HepG2 (cell line): ENCODE data around the gene CBLN3. TPM values are rescaled to one million over a fixed set of nuclear protein-coding genes. Genes with fewer than 3 reads are reported as not detected.

Source experiments
- ATAC-seq: fragments of 200-7000 bp; cut with Tn5 transposase; 3 replicates; pipeline ENCODE4 v1.9.1; 2020; ENCODE audit warnings: mild to moderate bottlenecking, moderate library complexity
- BruUV-seq: library from RNA; stranded (reverse); fragments of 400-500 nt; replicated peaks from 2 replicates; lab custom pipeline; 2021; lab: Mats Ljungman, UMichigan
- CTCF ChIA-PET: fragments of 300-600 bp; formaldehyde crosslinking; extraction: SDS; loops from one replicate; lab custom pipeline; 2021; ENCODE audit warnings: low total read pairs, inconsistent platforms, low intra/inter-chr PET ratio; lab: Yijun Ruan, JAX
- POLR2A ChIA-PET: fragments of 350-600 bp; sonication (Branson Sonifier 250); formaldehyde crosslinking; loops from one replicate; lab custom pipeline; 2020; ENCODE audit warnings: antibody characterized with exemption, inconsistent platforms; lab: Yijun Ruan, JAX
- DNase-seq: peaks from one replicate; pipeline ENCODE4 v3.0.0-alpha.2; 2015; ENCODE audit warnings: low spot score
- FAIRE-seq: peaks from 3 replicates; lab custom pipeline; 2011; peaks lifted over from hg19 to GRCh38; lab: Jason Lieb, UNC
- H2AFZ ChIP-seq: one replicate; pipeline ENCODE4 v1.6.1; 2011; ENCODE audit warnings: low read length, inconsistent platforms
- H3K27ac ChIP-seq: fragments of 300-600 bp; 3 replicates; pipeline ENCODE4 v1.8.0; 2011; ENCODE audit warnings: mixed run types, mild to moderate bottlenecking, mixed read lengths, low read length, inconsistent platforms; ENCODE audit not compliant: insufficient read depth; ENCODE audit errors: extremely low read length
- H3K27me3 ChIP-seq, 2 experiments: fragments of 200-600 bp in 1 of 2; 2 replicates in 1 of 2; 3 replicates in 1 of 2; pipeline versions ENCODE4 v1.6.0 to v1.8.0; 2011; ENCODE audit warnings: low read length in 2 of 2, mild to moderate bottlenecking in 2 of 2, moderate library complexity in 2 of 2, inconsistent platforms in 1 of 2; ENCODE audit not compliant: insufficient read depth in 2 of 2, control insufficient read depth in 1 of 2
- H3K36me3 ChIP-seq, 2 experiments: fragments of 200-600 bp in 1 of 2; replicated peaks in 1 of 2; 2 replicates in 1 of 2; 3 replicates in 1 of 2; pipeline versions ENCODE4 v1.5.1 to v1.8.0; 2011; ENCODE audit warnings: low read length in 2 of 2, inconsistent platforms in 1 of 2; ENCODE audit not compliant: insufficient read depth in 2 of 2, control insufficient read depth in 1 of 2
- H3K4me1 ChIP-seq: 2 replicates; pipeline ENCODE4 v1.5.1; 2012; ENCODE audit warnings: low read length, inconsistent platforms; ENCODE audit not compliant: insufficient read depth
- H3K4me2 ChIP-seq: 2 replicates; pipeline ENCODE4 v1.6.0; 2011; ENCODE audit warnings: low read depth, low read length, inconsistent platforms
- H3K4me3 ChIP-seq, 3 experiments: fragments of 200-600 bp in 1 of 3; sonication (generic), shearing (Covaris generic) in 1 of 3; replicated peaks in 1 of 3; 2 replicates each; pipeline ENCODE4 v1.5.1; 2011 to 2016; ENCODE audit warnings: low read length in 3 of 3, inconsistent platforms in 2 of 3, low read depth in 2 of 3, mild to moderate bottlenecking in 2 of 3, control low read depth in 1 of 3, mixed read lengths in 1 of 3; ENCODE audit not compliant: insufficient read depth in 1 of 3
- H3K79me2 ChIP-seq: one replicate; pipeline ENCODE4 v1.6.1; 2011; ENCODE audit warnings: low read length, inconsistent platforms; ENCODE audit not compliant: insufficient read depth
- H3K9ac ChIP-seq: 2 replicates; pipeline ENCODE4 v1.6.0; 2011; ENCODE audit warnings: mild to moderate bottlenecking, low read depth, low read length, inconsistent platforms; ENCODE audit not compliant: insufficient read depth
- H3K9me3 ChIP-seq: 2 replicates; pipeline ENCODE4 v1.5.1; 2012; ENCODE audit warnings: mild to moderate bottlenecking, low read length
- H4K20me1 ChIP-seq: 2 replicates; pipeline ENCODE4 v1.6.0; 2011; ENCODE audit warnings: inconsistent platforms, mild to moderate bottlenecking, low read length, moderate library complexity; ENCODE audit not compliant: insufficient read depth
- AHR ChIP-seq: IDR thresholded peaks from 2 replicates; pipeline ENCODE4 v1.6.1; 2018; ENCODE audit warnings: missing genetic modification reagents, missing compliant biosample characterization
- ASH2L ChIP-seq: fragments of 300-600, 200-600 bp; sonication (generic); IDR thresholded peaks from 2 replicates; pipeline ENCODE4 v1.7.0; 2017; ENCODE audit warnings: low read depth, mild to moderate bottlenecking, moderate library complexity, mixed read lengths, low read length; ENCODE audit not compliant: insufficient read length
- CENPX ChIP-seq: sonication (generic); formaldehyde crosslinking; IDR thresholded peaks from 2 replicates; pipeline ENCODE4 v1.9.0; 2021; ENCODE audit warnings: mild to moderate bottlenecking, missing genetic modification reagents, moderate library complexity
- FOXO1 ChIP-seq: sonication (generic); formaldehyde crosslinking; IDR thresholded peaks from 2 replicates; pipeline ENCODE4 v1.4.0; 2020; ENCODE audit warnings: missing genetic modification reagents
- HDAC2 ChIP-seq: sonication (generic); formaldehyde crosslinking; IDR thresholded peaks from 2 replicates; pipeline ENCODE4 v1.4.0; 2020; ENCODE audit warnings: missing genetic modification reagents
- JUN ChIP-seq: sonication (generic); formaldehyde crosslinking; IDR thresholded peaks from 2 replicates; pipeline ENCODE4 v1.4.0; 2020; ENCODE audit warnings: mild to moderate bottlenecking, missing genetic modification reagents
- KLF11 ChIP-seq: IDR thresholded peaks from 2 replicates; pipeline ENCODE4 v1.6.1; 2016; ENCODE audit warnings: missing compliant biosample characterization
- MIXL1 ChIP-seq: IDR thresholded peaks from 2 replicates; pipeline ENCODE4 v1.6.1; 2016
- PRPF4 ChIP-seq: fragments of 200-400 bp; formaldehyde crosslinking; IDR thresholded peaks from 2 replicates; pipeline ENCODE4 v1.6.1; 2016; ENCODE audit warnings: low read length, low read depth; ENCODE audit not compliant: poor library complexity, severe bottlenecking
- SALL2 ChIP-seq: sonication (generic); formaldehyde crosslinking; IDR thresholded peaks from 2 replicates; pipeline ENCODE4 v1.8.1; 2023; ENCODE audit warnings: mild to moderate bottlenecking, missing genetic modification reagents, inconsistent platforms
- U2AF2 ChIP-seq: fragments of 200-400 bp; formaldehyde crosslinking; IDR thresholded peaks from 2 replicates; pipeline ENCODE4 v1.6.1; 2017; ENCODE audit warnings: low read depth, mild to moderate bottlenecking, low read length
- ZBTB42 ChIP-seq: sonication (generic); formaldehyde crosslinking; IDR thresholded peaks from 2 replicates; pipeline ENCODE4 v1.5.0; 2020; ENCODE audit warnings: mild to moderate bottlenecking, missing genetic modification reagents
- ZNF17 ChIP-seq: sonication (generic); formaldehyde crosslinking; IDR thresholded peaks from 2 replicates; pipeline ENCODE4 v1.5.0; 2020; ENCODE audit warnings: mild to moderate bottlenecking, missing genetic modification reagents
- ZNF232 ChIP-seq: sonication (generic); formaldehyde crosslinking; IDR thresholded peaks from 2 replicates; pipeline ENCODE4 v1.4.0; 2020; ENCODE audit warnings: missing genetic modification reagents, borderline replicate concordance
- ZNF335 ChIP-seq: sonication (generic); formaldehyde crosslinking; IDR thresholded peaks from 2 replicates; pipeline ENCODE4 v1.4.0; 2020; ENCODE audit warnings: missing genetic modification reagents
- ZNF720 ChIP-seq: sonication (generic); formaldehyde crosslinking; IDR thresholded peaks from 2 replicates; pipeline ENCODE4 v1.4.0; 2020; ENCODE audit warnings: missing genetic modification reagents
- WGBS: methylation state at CpG from one replicate; pipeline ENCODE4 v1.1.6; 2017; ENCODE audit warnings: low lambda C conversion rate; 5-methylcytosine and 5-hydroxymethylcytosine counted together
- in situ Hi-C: cut with HindIII; loops from 2 replicates; pipeline ENCODE4 v1.10.0; 2017; ENCODE audit warnings: low pct_unique_long_range_greater_than_20kb; ENCODE audit not compliant: extremely low pct_ligation_motif_present
- intact Hi-C: fragments of 100-400 bp; cut with micrococcal nuclease; formaldehyde crosslinking; loops from one replicate; pipeline ENCODE4 v1.10.0; 2022; ENCODE audit not compliant: unreplicated experiment
- polyA plus RNA-seq, 8 experiments: library from polyadenylated mRNA; depleted of rRNA in 3 of 8; stranded (reverse) in 7 of 8; unstranded in 1 of 8; fragments of >200 nt; fragmentation: Illumina TruSeq in 4 of 8; extraction: Trizol in 4 of 8; gene quantifications; 2 replicates each; pipeline versions ENCODE4 v1.2.1 to v1.2.3, GENCODE V29; 2011 to 2016; ENCODE audit warnings: low read depth in 4 of 8, missing spikeins in 1 of 8, mixed read lengths in 1 of 8; ENCODE audit not compliant: insufficient read depth in 1 of 8
- total RNA-seq, 5 experiments: library from RNA; depleted of rRNA; stranded (reverse); fragments of >200 nt; fragmentation: Illumina TruSeq; extraction: Trizol; gene quantifications; 2 replicates each; pipeline ENCODE4 v1.2.3, GENCODE V29; 2016; ENCODE audit warnings: low read depth in 1 of 5
- TF ChIP-seq, protein P1 (sequence below): sonication (generic); formaldehyde crosslinking; conservative IDR thresholded peaks from 2 replicates; pipeline ENCODE4 v1.8.0; 2022; ENCODE audit warnings: mild to moderate bottlenecking, moderate library complexity, missing genetic modification reagents
- TF ChIP-seq, protein P2 (sequence below): sonication (generic); formaldehyde crosslinking; IDR thresholded peaks from 2 replicates; pipeline ENCODE4 v1.4.0; 2020; ENCODE audit warnings: mild to moderate bottlenecking, missing genetic modification reagents
- TF ChIP-seq, protein P3 (sequence below): sonication (generic); formaldehyde crosslinking; IDR thresholded peaks from 2 replicates; pipeline ENCODE4 v1.8.1; 2022; ENCODE audit warnings: low read depth, mild to moderate bottlenecking, missing genetic modification reagents

The CBLN3 gene
- total and polyA plus RNA-seq, 2 of the 13 experiments (the other 11 are each of a cell fraction or from before 2014, with no cell fraction given): 0.66 to 0.98 TPM

DNA sequence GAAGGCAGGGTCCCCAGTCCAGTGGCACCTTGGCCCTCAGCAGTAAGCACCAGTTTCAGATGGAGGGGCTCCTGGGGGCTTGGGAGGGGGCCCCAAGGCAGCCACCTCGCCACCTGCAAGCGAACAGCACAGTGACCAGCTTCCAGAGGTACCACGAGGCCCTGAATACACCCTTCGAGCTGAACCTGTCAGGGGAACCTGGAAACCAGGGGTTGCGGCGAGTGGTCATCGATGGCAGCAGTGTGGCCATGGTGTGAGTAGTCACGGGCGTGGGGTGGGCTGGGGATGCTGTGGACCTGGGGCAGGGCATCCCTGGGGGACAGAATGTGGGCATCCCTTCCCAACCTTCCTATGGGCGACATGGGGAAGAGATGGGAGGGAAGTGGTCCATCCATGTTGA, 19.5 kb downstream of the CBLN3 start:
- WGBS: 48% methylated on average over 10 of the region's 10 CpGs

More for the DNA sequence above, 19.5 kb downstream of the CBLN3 start:
- Histone ChIP-seq H3K4me2 (no peak overlapping the region), H3K27me3 (peaks cover 0 to 2% of the 10 kb centered on the region in 2 experiments; a peak in 1 of 5 replicates), H3K9me3 (no peaks in the 10 kb centered on the region), H3K4me3 (no peak overlapping the region), H3K9ac (no peak overlapping the region), H3K27ac (no peak overlapping the region), H3K79me2 (no peaks in the 10 kb centered on the region), H3K4me1 (no peaks in the 10 kb centered on the region), H2AFZ (no peak overlapping the region), H3K36me3 (no peaks in the 10 kb centered on the region), H4K20me1 (no peaks in the 10 kb centered on the region)
- POLR2A ChIA-PET: interaction anchor here (0.8 to 2.0 kb wide), 5 partner anchors 8 to 102 kb away, joined by 3 to 8 read pairs (median 4); partner anchors contain the start of gene CIDEB
- ATAC-seq (no peak), FAIRE-seq (no peak), DNase-seq (no peak)
- BruUV-seq: no TSS peak
- intact Hi-C loops: no loop called here
- in situ Hi-C loops: no loop called here
- CTCF ChIA-PET: no interaction called here
- TF ChIP-seq ZNF17 (CRISPR knock-in tag): no peak
- TF ChIP-seq JUN: no peak
- TF ChIP-seq, protein P1, sequence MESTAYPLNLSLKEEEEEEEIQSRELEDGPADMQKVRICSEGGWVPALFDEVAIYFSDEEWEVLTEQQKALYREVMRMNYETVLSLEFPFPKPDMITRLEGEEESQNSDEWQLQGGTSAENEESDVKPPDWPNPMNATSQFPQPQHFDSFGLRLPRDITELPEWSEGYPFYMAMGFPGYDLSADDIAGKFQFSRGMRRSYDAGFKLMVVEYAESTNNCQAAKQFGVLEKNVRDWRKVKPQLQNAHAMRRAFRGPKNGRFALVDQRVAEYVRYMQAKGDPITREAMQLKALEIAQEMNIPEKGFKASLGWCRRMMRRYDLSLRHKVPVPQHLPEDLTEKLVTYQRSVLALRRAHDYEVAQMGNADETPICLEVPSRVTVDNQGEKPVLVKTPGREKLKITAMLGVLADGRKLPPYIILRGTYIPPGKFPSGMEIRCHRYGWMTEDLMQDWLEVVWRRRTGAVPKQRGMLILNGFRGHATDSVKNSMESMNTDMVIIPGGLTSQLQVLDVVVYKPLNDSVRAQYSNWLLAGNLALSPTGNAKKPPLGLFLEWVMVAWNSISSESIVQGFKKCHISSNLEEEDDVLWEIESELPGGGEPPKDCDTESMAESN (CRISPR knock-in tag): no peak
- TF ChIP-seq HDAC2 (CRISPR knock-in tag): no peak
- no peak for TF ChIP-seq KLF11 (CRISPR knock-in tag)
- TF ChIP-seq ZNF335 (CRISPR knock-in tag): no peak
- TF ChIP-seq PRPF4: no peak
- TF ChIP-seq ZBTB42 (CRISPR knock-in tag): no peak
- TF ChIP-seq MIXL1 (CRISPR knock-in tag): no peak
- TF ChIP-seq FOXO1 (CRISPR knock-in tag): no peak
- no peak for TF ChIP-seq ASH2L
- no peak for TF ChIP-seq AHR (CRISPR knock-in tag)
- no peak for TF ChIP-seq U2AF2
- TF ChIP-seq SALL2: no peak
- TF ChIP-seq, protein P2, sequence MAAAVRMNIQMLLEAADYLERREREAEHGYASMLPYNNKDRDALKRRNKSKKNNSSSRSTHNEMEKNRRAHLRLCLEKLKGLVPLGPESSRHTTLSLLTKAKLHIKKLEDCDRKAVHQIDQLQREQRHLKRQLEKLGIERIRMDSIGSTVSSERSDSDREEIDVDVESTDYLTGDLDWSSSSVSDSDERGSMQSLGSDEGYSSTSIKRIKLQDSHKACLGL: no peak
- TF ChIP-seq ZNF232 (CRISPR knock-in tag): no peak
- TF ChIP-seq ZNF720 (CRISPR knock-in tag): no peak
- TF ChIP-seq, protein P3, sequence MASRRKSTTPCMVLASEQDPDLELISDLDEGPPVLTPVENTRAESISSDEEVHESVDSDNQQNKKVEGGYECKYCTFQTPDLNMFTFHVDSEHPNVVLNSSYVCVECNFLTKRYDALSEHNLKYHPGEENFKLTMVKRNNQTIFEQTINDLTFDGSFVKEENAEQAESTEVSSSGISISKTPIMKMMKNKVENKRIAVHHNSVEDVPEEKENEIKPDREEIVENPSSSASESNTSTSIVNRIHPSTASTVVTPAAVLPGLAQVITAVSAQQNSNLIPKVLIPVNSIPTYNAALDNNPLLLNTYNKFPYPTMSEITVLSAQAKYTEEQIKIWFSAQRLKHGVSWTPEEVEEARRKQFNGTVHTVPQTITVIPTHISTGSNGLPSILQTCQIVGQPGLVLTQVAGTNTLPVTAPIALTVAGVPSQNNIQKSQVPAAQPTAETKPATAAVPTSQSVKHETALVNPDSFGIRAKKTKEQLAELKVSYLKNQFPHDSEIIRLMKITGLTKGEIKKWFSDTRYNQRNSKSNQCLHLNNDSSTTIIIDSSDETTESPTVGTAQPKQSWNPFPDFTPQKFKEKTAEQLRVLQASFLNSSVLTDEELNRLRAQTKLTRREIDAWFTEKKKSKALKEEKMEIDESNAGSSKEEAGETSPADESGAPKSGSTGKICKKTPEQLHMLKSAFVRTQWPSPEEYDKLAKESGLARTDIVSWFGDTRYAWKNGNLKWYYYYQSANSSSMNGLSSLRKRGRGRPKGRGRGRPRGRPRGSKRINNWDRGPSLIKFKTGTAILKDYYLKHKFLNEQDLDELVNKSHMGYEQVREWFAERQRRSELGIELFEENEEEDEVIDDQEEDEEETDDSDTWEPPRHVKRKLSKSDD (CRISPR knock-in tag): no peak
- no peak for TF ChIP-seq CENPX
